PC-9 (cell line): ENCODE measurements around the gene EIF2AK2. TPM values are rescaled to one million over a fixed set of nuclear protein-coding genes. Genes with fewer than 3 reads are reported as not detected.

Experiments
- BruUV-seq: library from RNA; stranded (reverse); fragments of 400-500 nt; replicated peaks from 2 replicates; lab custom pipeline; 2021; lab: Mats Ljungman, UMichigan
- CTCF ChIA-PET: fragments of 300-600 bp; sonication (Branson Sonifier 250); formaldehyde crosslinking; loops from one replicate; lab custom pipeline; 2022; ENCODE audit warnings: antibody characterized with exemption; lab: Charles Lee
- POLR2A ChIA-PET: fragments of 300-600 bp; sonication (Branson Sonifier 250); formaldehyde crosslinking; loops from one replicate; lab custom pipeline; 2022; ENCODE audit warnings: antibody characterized with exemption; ENCODE audit not compliant: unreplicated experiment; lab: Charles Lee
- DNase-seq, 2 experiments: peaks; one replicate each; pipeline versions ENCODE4 v3.0.0 to v3.0.0-alpha.2; 2015 to 2022; ENCODE audit warnings: mixed read lengths in 1 of 2
- H2AFZ ChIP-seq: fragments of 200-600 bp; sonication (generic); 2 replicates; pipeline ENCODE4 v1.8.1; 2017; ENCODE audit warnings: antibody characterized with exemption
- H3F3A ChIP-seq: fragments of 200-600 bp; sonication (generic); 2 replicates; pipeline ENCODE4 v1.8.1; 2017; ENCODE audit warnings: antibody characterized with exemption, mild to moderate bottlenecking, low read depth; ENCODE audit not compliant: insufficient read depth
- H3K27ac ChIP-seq: fragments of 200-600 bp; sonication (generic); 2 replicates; pipeline ENCODE4 v1.6.1; 2016; ENCODE audit warnings: mixed run types
- H3K27me3 ChIP-seq: fragments of 200-600 bp; sonication (generic); 2 replicates; pipeline ENCODE4 v1.6.1; 2016; ENCODE audit warnings: low read depth, mixed run types; ENCODE audit not compliant: insufficient read depth
- H3K36me3 ChIP-seq: fragments of 200-600 bp; sonication (generic); 2 replicates; pipeline ENCODE4 v1.6.1; 2016; ENCODE audit warnings: low read depth, mixed run types
- H3K4me1 ChIP-seq: fragments of 200-600 bp; sonication (generic); replicated peaks from 2 replicates; pipeline ENCODE4 v1.6.1; 2016; ENCODE audit warnings: mixed run types; ENCODE audit not compliant: insufficient read depth
- H3K4me2 ChIP-seq: fragments of 200-600 bp; sonication (generic); 2 replicates; pipeline ENCODE4 v1.6.1; 2017; ENCODE audit warnings: mixed run types
- H3K4me3 ChIP-seq: fragments of 200-600 bp; sonication (generic); 2 replicates; pipeline ENCODE4 v1.6.1; 2016; ENCODE audit warnings: mixed run types
- H3K79me2 ChIP-seq: fragments of 200-600 bp; sonication (generic); 2 replicates; pipeline ENCODE4 v1.6.1; 2017; ENCODE audit warnings: low read depth, mixed run types
- H3K9me2 ChIP-seq: fragments of 200-600 bp; sonication (generic); 2 replicates; pipeline ENCODE4 v1.8.1; 2017; ENCODE audit warnings: mild to moderate bottlenecking; ENCODE audit not compliant: insufficient read depth
- H3K9me3 ChIP-seq: fragments of 200-600 bp; sonication (generic); 2 replicates; pipeline ENCODE4 v1.8.1; 2016; ENCODE audit warnings: low read depth; ENCODE audit not compliant: insufficient read depth
- H4K20me1 ChIP-seq: fragments of 200-600 bp; sonication (generic); 2 replicates; pipeline ENCODE4 v1.8.1; 2017; ENCODE audit not compliant: insufficient read depth
- CTCF ChIP-seq: fragments of 200-600 bp; sonication (generic); conservative IDR thresholded peaks from 2 replicates; pipeline ENCODE4 v1.6.1; 2017; ENCODE audit warnings: mixed run types, antibody characterized with exemption, mild to moderate bottlenecking, moderate library complexity
- EZH2 ChIP-seq: fragments of 200-600 bp; sonication (generic); IDR thresholded peaks from 2 replicates; pipeline ENCODE4 v1.8.0; 2017; ENCODE audit warnings: antibody characterized with exemption, low read depth
- intact Hi-C: fragments of 100-400 bp; cut with micrococcal nuclease; formaldehyde crosslinking; loops from one replicate; pipeline ENCODE4 v1.10.0; 2022; ENCODE audit not compliant: unreplicated experiment
- total RNA-seq: library from RNA; stranded (reverse); gene quantifications from 2 replicates; pipeline ENCODE4 v1.2.3, GENCODE V29; 2021

EIF2AK2 gene
- total RNA-seq, 1 experiment from 2014 or later: 61.2 TPM

GRCh38 chr2:37070931-37071330, 85.8 kb downstream of the EIF2AK2 start:
- H3K27ac ChIP-seq: no peak overlapping the region
- TF ChIP-seq CTCF: no peak
- no peak for TF ChIP-seq EZH2
- H3F3A ChIP-seq: no peaks in the 10 kb centered on the region
- H3K36me3 ChIP-seq: peaks cover 35% of the 10 kb centered on the region
- H3K9me2 ChIP-seq: no peaks in the 10 kb centered on the region
- H3K4me1 ChIP-seq: no peaks in the 10 kb centered on the region
- no peak for DNase-seq
- POLR2A ChIA-PET: no interaction called here
- no peak overlapping the region for H2AFZ ChIP-seq
- intact Hi-C loops: no loop called here
- no peaks in the 10 kb centered on the region for H3K79me2 ChIP-seq
- no peak overlapping the region for H3K4me2 ChIP-seq
- no peaks in the 10 kb centered on the region; the same call in none of the 2 replicates for H4K20me1 ChIP-seq
- no peak overlapping the region for H3K4me3 ChIP-seq
- no peaks in the 10 kb centered on the region for H3K27me3 ChIP-seq
- H3K9me3 ChIP-seq: no peaks in the 10 kb centered on the region
- BruUV-seq: no TSS peak
- CTCF ChIA-PET: interaction anchor here (0.5 kb wide), 1 partner anchor 1670 kb away, joined by 3 read pairs; no protein-coding TSS in a partner anchor

GRCh38 chr2:37068686-37069085, 88.1 kb downstream of the EIF2AK2 start:
- Histone ChIP-seq H4K20me1 (no peaks in the 10 kb centered on the region; the same call in none of the 2 replicates), H3K9me3 (no peaks in the 10 kb centered on the region), H3K4me2 (no peak overlapping the region), H3K4me1 (no peaks in the 10 kb centered on the region), H3K27me3 (no peaks in the 10 kb centered on the region), H3K79me2 (no peaks in the 10 kb centered on the region), H3K9me2 (no peaks in the 10 kb centered on the region), H3K27ac (no peak overlapping the region), H3F3A (no peaks in the 10 kb centered on the region; the same call in 1 of the 2 replicates), H3K4me3 (no peak overlapping the region), H3K36me3 (peaks cover 35% of the 10 kb centered on the region), H2AFZ (no peak overlapping the region)
- TF ChIP-seq EZH2 (no peak), CTCF (no peak)
- ChIA-PET POLR2A (no interaction called here), CTCF (no interaction called here)
- BruUV-seq: no TSS peak
- no peak for DNase-seq
- intact Hi-C loops: no loop called here

- no peak overlapping the region for H3K4me2 ChIP-seq
- ChIA-PET POLR2A (no interaction called here), CTCF (no interaction called here)
- no peaks in the 10 kb centered on the region for H3K27me3 ChIP-seq
- DNase-seq: no peak
- H3F3A ChIP-seq: no peaks in the 10 kb centered on the region; the same call in 1 of the 2 replicates
- no peak overlapping the region for H3K27ac ChIP-seq
- no peaks in the 10 kb centered on the region for H4K20me1 ChIP-seq
- H3K79me2 ChIP-seq: no peaks in the 10 kb centered on the region
- no peaks in the 10 kb centered on the region for H3K9me3 ChIP-seq
- TF ChIP-seq EZH2 (no peak), CTCF (no peak)
- H3K9me2 ChIP-seq: no peaks in the 10 kb centered on the region
- no peak overlapping the region for H2AFZ ChIP-seq
- BruUV-seq: no TSS peak
- H3K36me3 ChIP-seq: peaks cover 18% of the 10 kb centered on the region; the same call in 1 of the 2 replicates
- H3K4me3 ChIP-seq: no peak overlapping the region
- no peaks in the 10 kb centered on the region for H3K4me1 ChIP-seq
- intact Hi-C loops: no loop called here
Measured at GRCh38 chr2:37061776-37062175, 95.0 kb downstream of the EIF2AK2 start.
